Retinal pigment epithelial cell (primary cell): ENCODE results near the gene UPF3B.
A peak's percentile ranks its signal among the peaks of the same experiment; 100 is the strongest.
"Not testable (repeated sequence)": the region's sequence is repeated elsewhere in the genome, so short reads cannot be mapped to it uniquely, and the experiment has no call there.

ENCODE experiments used
- DNase-seq: peaks from one replicate; pipeline ENCODE4 v3.0.0-alpha.2; 2010; ENCODE audit warnings: low read depth
- H3K4me3 ChIP-seq: 2 replicates; pipeline ENCODE4 v1.5.1; 2011; ENCODE audit warnings: mild to moderate bottlenecking, low read length, control low read depth, moderate library complexity
- TF ChIP-seq, protein P1 (sequence below): conservative IDR thresholded peaks from 2 replicates; pipeline ENCODE4 v1.5.1; 2011; ENCODE audit warnings: low read depth, low read length, control low read depth, inconsistent platforms

Gene UPF3B, protein sequence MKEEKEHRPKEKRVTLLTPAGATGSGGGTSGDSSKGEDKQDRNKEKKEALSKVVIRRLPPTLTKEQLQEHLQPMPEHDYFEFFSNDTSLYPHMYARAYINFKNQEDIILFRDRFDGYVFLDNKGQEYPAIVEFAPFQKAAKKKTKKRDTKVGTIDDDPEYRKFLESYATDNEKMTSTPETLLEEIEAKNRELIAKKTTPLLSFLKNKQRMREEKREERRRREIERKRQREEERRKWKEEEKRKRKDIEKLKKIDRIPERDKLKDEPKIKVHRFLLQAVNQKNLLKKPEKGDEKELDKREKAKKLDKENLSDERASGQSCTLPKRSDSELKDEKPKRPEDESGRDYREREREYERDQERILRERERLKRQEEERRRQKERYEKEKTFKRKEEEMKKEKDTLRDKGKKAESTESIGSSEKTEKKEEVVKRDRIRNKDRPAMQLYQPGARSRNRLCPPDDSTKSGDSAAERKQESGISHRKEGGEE

DNA sequence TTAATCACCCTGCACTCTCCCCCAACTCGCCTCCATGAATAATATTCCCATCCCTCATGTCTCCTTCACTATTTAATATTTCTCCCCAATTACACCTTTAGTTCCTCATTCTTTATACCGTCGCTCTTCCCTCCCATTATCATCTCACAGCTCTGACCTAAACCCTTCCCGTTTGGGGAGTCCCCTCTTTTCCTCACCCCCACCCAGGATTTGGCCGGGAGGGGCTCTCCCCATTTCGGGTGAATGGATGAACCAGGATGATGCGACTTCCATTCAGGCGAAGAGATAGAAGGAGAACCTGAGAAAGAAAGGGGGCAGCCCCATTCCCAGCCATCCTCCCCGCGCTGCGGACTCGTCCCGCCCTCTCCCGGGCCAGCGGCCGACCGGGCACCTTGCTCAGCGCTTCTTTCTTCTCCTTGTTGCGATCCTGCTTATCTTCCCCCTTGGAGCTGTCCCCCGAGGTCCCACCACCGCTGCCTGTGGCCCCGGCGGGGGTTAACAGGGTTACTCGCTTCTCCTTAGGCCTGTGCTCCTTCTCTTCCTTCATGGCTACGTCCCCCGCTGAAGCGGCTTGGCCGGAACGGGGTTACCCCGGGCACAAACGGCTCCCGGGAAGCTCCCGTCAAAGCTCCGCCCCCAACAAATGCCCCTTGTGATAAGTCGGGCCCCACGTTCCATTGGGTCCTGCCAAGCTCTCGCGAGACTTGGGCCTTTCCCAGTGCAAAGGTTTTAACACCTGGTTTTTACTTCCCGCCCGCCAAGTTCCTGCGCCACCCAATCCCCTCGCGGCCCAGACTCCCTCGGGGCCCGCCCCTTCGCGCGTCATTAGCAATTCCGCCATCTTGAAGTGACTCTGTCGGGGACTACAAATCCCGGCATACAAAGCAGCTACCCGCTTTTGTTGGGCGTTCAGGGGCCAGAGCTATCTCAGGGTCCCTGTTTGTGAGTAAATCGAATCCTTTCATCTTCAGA, at the start of gene UPF3B:
Gene UPF3B, minus strand, starts transcription at position 582 of the 972 bp plus-strand sequence. Its CDS starts 35 bp downstream, at position 547.
- peak within 1 kb of the TSS; percentile 86 for H3K4me3 ChIP-seq
- DNase-seq: peak; percentile 96
- TF ChIP-seq, protein P1, sequence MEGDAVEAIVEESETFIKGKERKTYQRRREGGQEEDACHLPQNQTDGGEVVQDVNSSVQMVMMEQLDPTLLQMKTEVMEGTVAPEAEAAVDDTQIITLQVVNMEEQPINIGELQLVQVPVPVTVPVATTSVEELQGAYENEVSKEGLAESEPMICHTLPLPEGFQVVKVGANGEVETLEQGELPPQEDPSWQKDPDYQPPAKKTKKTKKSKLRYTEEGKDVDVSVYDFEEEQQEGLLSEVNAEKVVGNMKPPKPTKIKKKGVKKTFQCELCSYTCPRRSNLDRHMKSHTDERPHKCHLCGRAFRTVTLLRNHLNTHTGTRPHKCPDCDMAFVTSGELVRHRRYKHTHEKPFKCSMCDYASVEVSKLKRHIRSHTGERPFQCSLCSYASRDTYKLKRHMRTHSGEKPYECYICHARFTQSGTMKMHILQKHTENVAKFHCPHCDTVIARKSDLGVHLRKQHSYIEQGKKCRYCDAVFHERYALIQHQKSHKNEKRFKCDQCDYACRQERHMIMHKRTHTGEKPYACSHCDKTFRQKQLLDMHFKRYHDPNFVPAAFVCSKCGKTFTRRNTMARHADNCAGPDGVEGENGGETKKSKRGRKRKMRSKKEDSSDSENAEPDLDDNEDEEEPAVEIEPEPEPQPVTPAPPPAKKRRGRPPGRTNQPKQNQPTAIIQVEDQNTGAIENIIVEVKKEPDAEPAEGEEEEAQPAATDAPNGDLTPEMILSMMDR: no peak

DNA sequence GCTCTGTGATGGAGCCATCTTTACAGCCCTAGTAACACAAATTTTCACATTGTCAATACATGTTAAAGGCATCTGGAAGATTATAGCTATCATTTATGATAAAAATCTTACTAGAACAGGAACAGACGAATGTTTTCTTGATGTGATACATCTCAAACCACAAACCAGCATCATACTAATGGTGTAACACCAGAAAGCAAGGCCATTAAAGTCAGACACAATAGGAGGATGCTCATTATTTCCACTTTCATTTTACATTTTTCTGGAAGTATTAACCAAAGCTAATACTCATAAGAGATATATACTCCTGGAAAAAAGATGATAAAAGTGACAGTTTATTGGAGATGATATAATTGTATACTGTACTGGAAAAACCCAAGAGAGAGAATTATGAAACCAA, 48.2 kb upstream of the UPF3B start:
- no peak overlapping the region for H3K4me3 ChIP-seq
- TF ChIP-seq, protein P1: no peak
- no peak for DNase-seq

DNA sequence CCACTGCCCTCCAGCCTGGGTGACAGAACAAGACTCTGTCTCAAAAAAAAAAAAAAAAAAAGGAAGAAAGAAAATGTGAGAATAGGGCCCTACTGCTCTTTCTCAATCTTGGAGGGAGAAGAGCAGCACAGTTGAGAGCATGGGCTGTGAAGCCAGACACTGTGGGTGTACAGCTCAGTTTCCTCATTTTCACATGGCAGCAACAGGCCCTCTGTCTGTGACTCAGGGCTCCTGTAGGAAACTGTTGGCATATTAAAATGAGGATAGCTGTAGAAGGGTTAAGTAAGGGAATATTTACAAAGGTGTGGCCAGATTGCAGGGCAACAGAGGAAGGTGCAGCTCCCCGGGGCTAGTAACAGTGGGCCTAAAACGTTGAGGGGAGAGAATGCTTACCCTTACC, 46.4 kb upstream of the UPF3B start:
- no peak overlapping the region for H3K4me3 ChIP-seq
- DNase-seq: no peak
- TF ChIP-seq, protein P1: no peak

DNA sequence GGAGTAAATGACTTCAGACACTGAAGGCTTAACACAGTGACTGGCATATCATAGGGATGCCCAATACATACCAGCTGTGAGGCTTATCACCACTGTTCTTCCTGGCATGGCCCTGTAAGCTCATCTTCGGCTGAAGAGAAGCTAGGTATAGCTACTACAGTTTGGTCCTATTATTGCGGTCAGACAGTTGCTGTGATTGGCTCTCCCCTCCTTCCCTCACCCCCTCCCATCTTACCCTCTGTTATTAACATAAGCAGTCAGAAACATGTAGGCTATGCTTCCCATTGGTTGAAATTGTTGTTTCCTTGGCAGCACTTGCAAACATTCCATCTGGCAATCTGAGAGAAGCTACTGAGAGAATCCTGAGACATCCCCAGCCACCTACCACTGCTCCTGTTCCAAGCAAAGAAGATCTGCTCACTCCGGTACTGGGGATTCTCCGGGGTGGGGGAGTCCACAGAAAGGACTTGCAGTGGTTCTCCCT, 43.1 kb upstream of the UPF3B start, which contains the start of gene AKAP14:
Gene AKAP14, plus strand, starts transcription at position 51 of the 484 bp plus-strand sequence. CDS start 7,331 bp downstream, outside the sequence.
- TF ChIP-seq, protein P1: no peak
- no peak for DNase-seq
- H3K4me3 ChIP-seq: no peak within 1 kb of the TSS

DNA sequence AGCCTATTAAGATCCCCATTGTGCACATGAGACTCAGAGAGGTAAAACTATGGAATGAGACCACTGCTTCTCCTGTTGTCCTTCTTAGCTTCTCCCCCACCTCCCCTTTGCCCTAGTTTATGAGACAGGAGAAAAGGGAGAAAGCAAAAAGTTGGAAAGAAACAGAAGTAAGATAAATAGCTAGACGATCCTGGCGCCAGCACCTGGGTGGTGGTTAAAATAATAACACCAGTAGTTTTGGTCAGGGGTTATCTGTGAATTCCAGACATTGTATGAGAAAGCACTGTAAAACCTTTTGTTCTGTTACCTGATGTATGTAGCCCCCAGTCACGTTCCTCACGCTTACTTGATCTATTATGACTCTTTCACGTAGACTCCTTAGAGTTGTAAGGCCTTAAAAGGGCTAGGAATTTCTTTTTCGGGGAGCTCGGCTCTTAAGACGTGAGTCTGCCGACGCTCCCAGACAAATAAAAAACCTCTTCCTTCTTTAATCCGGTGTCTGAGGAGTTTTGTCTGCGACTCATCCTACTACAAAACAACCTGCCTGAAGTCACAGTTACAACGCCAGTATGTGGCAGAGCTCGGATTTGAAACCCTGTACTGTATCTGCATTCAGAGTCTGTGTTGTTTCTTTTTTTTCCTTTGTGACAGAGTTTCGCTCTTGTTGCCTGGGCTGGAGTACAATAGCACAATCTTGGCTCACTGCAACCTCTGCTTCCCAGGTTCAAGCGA, 39.4 kb upstream of the UPF3B start:
- DNase-seq, H3K4me3 ChIP-seq: not testable (repeated sequence)

DNA sequence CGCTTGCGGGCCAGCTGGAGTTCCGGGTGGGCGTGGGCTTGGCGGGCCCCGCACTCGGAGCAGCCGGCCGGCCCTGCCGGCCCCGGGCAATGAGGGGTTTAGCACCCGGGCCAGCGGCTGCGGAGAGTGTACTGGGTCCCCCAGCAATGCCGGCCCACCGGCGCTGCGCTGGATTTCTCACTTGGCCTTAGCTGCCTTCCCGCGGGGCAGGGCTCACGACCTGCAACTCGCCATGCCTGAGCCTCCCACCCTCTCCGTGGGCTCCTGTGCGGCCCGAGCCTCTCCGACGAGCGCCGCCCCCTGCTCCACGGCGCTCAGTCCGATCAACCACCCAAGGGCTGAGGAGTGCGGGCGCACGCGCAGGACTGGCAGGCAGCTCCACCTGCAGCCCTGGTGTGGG, 37.9 kb upstream of the UPF3B start:
- not testable (repeated sequence) for DNase-seq, H3K4me3 ChIP-seq

DNA sequence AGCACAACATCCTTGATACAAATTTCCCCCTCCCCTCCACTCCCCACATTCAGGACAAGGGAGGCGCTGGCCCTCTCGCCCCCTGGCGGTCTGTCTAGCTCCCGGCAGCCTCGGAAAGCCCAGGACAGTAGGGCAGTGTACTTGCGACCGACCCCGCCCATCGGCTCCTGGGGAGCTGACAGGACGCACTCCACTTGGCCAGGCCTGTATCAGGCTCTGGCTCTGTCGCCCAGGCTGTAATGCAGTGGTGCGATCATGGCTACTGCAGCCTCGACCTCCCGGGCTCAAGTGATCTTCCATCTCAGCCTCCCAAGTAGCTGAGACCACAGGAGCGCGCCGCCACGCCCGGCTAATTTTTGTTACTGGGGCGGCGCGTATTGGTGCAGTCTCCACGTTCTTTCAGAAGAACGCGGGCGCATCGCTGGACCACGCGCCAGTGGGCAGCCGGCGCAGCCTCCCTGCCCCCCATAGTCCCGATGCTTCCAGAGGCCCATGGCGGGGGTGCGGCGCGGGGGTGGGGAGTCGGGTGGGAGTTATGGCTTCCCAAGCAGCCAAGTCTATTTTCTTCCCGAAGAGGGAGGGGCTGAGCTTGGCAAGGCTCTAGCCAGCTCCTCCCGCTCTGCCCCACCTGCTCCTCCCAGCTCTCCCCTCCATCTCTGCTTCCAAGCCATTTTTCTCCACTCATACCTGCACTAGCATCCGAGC, 35.1 kb upstream of the UPF3B start:
- no peak for DNase-seq
- TF ChIP-seq, protein P1: peak; percentile 68
- peak overlapping the region; percentile 39 for H3K4me3 ChIP-seq
